Glutamatergic neuron (in vitro differentiated cells): ENCODE data around the gene POLRMT. TPM values are rescaled to one million over a fixed set of nuclear protein-coding genes. Genes with fewer than 3 reads are reported as not detected.

Experiments
- DNase-seq: peaks from one replicate; pipeline ENCODE4 v3.0.0; 2022
- H3K27ac Mint-ChIP-seq: one replicate; pipeline ENCODE4 v1.8.0; 2020; ENCODE audit warnings: mild to moderate bottlenecking, mixed read lengths, inconsistent platforms; ENCODE audit not compliant: unreplicated experiment
- H3K27me3 Mint-ChIP-seq: one replicate; pipeline ENCODE4 v1.8.0; 2020; ENCODE audit warnings: mild to moderate bottlenecking, moderate library complexity, mixed read lengths, inconsistent platforms; ENCODE audit not compliant: unreplicated experiment
- H3K36me3 Mint-ChIP-seq: one replicate; pipeline ENCODE4 v1.8.0; 2020; ENCODE audit warnings: mild to moderate bottlenecking, mixed read lengths, inconsistent platforms; ENCODE audit not compliant: unreplicated experiment
- H3K4me1 Mint-ChIP-seq: one replicate; pipeline ENCODE4 v1.8.0; 2020; ENCODE audit warnings: mild to moderate bottlenecking, low read depth, mixed read lengths, inconsistent platforms; ENCODE audit not compliant: unreplicated experiment
- H3K4me3 Mint-ChIP-seq: one replicate; pipeline ENCODE4 v1.8.0; 2020; ENCODE audit warnings: mild to moderate bottlenecking, mixed read lengths, inconsistent platforms; ENCODE audit not compliant: unreplicated experiment
- H3K9me3 Mint-ChIP-seq: one replicate; pipeline ENCODE4 v1.8.0; 2020; ENCODE audit warnings: mild to moderate bottlenecking, moderate library complexity, mixed read lengths, inconsistent platforms; ENCODE audit not compliant: unreplicated experiment
- total RNA-seq: library from RNA; stranded (reverse); fragmentation: NEBNext Ultra II Directional; extraction: Animal tissue kit (Norgen Biotek cat#: 25700); gene quantifications from one replicate; pipeline ENCODE4 v1.2.1, GENCODE V29; 2021; ENCODE audit not compliant: unreplicated experiment
- TF ChIP-seq, protein P1 (sequence below): fragments of 200-600 bp; sonication (generic); IDR thresholded peaks from one replicate; pipeline ENCODE4 v1.5.0; 2021; ENCODE audit not compliant: partially characterized antibody, unreplicated experiment

The POLRMT gene
- total RNA-seq, 1 donor from 2014 or later: 79.9 TPM

DNA sequence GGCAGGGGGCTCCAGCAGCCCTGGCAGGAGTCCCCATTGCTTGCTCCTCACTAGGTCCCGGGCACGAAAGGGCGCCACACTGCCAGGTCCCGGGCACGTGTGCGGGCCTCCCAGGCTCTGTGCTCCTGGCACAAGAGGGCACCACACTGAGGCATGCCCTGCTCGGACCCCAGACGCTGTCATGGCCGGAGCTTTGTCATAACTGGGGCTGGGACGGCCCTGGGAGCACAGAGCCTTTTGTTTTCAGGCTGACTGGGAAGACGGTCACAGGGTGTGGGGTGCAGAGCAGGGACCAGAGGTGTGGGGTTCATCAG, 53.5 kb downstream of the POLRMT start:
- TF ChIP-seq, protein P1, sequence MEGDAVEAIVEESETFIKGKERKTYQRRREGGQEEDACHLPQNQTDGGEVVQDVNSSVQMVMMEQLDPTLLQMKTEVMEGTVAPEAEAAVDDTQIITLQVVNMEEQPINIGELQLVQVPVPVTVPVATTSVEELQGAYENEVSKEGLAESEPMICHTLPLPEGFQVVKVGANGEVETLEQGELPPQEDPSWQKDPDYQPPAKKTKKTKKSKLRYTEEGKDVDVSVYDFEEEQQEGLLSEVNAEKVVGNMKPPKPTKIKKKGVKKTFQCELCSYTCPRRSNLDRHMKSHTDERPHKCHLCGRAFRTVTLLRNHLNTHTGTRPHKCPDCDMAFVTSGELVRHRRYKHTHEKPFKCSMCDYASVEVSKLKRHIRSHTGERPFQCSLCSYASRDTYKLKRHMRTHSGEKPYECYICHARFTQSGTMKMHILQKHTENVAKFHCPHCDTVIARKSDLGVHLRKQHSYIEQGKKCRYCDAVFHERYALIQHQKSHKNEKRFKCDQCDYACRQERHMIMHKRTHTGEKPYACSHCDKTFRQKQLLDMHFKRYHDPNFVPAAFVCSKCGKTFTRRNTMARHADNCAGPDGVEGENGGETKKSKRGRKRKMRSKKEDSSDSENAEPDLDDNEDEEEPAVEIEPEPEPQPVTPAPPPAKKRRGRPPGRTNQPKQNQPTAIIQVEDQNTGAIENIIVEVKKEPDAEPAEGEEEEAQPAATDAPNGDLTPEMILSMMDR: no peak
- peaks cover 7% of the 10 kb centered on the region for H3K9me3 Mint-ChIP-seq
- H3K36me3 Mint-ChIP-seq: no peaks in the 10 kb centered on the region
- H3K27me3 Mint-ChIP-seq: peaks cover 12% of the 10 kb centered on the region
- H3K4me3 Mint-ChIP-seq: no peak overlapping the region
- peaks cover 8% of the 10 kb centered on the region for H3K4me1 Mint-ChIP-seq
- H3K27ac Mint-ChIP-seq: no peak overlapping the region
- DNase-seq: no peak

DNA sequence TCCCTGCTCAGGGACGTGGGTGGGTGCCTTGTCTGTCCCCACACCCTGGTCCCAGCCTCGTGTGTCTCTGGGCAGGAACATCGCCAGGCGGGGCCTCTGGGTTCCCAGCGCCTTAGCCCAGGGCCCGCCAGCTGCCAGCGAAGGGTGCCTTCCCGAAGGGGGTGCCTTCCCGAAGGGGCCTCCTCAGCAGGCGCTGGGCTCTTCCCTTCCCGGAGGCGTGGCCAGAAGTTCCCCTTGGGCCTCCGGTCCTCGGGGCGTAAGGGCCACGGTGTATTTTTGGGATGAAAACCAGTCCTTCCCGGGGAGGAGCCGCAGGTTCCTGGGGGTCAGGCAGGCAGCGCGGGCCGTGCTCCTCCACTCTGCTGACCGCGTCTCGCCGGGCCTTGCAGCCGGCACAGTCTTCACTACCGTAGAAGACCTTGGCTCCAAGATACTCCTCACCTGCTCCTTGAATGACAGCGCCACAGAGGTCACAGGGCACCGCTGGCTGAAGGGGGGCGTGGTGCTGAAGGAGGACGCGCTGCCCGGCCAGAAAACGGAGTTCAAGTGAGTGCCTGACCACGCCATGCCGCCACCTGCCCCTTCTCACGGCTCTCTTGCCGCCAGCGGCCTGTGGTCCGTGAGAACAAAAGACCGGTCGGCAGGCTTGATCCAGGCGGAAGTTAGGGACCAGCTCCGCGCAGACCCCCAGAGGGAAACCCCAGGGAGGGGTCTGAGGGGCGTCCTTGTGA, 54.1 kb downstream of the POLRMT start:
- no peak for DNase-seq
- Mint-ChIP-seq H3K36me3 (no peaks in the 10 kb centered on the region), H3K27me3 (peaks cover 12% of the 10 kb centered on the region), H3K27ac (no peak overlapping the region), H3K9me3 (peaks cover 7% of the 10 kb centered on the region), H3K4me1 (peaks cover 13% of the 10 kb centered on the region), H3K4me3 (no peak overlapping the region)
- TF ChIP-seq, protein P1: no peak

DNA sequence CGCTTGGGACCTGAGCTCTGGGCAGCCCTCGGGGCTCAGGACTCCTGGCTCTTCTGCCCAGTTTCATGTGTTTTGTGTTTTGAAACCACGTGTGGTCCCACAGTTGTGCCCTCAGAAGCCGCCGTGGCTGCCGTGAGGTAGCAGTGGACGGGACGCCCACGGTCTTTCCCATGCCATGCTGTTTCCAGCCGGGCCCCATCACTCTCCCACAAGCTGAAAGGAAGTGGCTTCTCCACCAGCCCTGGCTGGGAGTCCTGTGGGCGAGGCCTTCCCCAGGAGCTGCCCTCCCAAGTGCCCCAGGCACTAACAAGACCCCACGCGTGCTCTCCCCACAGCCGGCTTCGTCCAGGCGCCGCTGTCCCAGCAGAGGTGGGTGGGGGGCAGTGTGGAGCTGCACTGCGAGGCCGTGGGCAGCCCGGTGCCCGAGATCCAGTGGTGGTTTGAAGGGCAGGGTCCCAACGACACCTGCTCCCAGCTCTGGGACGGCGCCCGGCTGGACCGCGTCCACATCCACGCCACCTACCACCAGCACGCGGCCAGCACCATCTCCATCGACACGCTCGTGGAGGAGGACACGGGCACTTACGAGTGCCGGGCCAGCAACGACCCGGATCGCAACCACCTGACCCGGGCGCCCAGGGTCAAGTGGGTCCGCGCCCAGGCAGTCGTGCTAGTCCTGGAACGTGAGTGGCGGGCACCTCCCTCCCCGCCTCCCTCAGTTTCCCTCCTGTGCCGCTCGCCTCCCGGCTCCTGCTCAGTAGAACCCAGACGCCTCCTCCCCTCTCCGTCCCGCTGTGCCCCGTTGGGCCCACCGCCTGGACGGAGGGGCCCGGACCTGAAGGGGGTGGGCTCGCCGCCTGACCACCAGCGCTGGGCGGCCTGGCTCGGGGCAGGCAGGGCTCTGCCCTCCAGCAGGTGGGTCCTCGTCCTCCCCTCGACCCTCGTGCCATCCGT, 55.6 kb downstream of the POLRMT start:
- no peak overlapping the region for H3K4me3 Mint-ChIP-seq
- TF ChIP-seq, protein P1: no peak
- H3K36me3 Mint-ChIP-seq: no peaks in the 10 kb centered on the region
- DNase-seq: no peak
- H3K27me3 Mint-ChIP-seq: peaks cover 6% of the 10 kb centered on the region
- peaks cover 13% of the 10 kb centered on the region for H3K4me1 Mint-ChIP-seq
- H3K27ac Mint-ChIP-seq: no peak overlapping the region
- peaks cover 4% of the 10 kb centered on the region for H3K9me3 Mint-ChIP-seq

DNA sequence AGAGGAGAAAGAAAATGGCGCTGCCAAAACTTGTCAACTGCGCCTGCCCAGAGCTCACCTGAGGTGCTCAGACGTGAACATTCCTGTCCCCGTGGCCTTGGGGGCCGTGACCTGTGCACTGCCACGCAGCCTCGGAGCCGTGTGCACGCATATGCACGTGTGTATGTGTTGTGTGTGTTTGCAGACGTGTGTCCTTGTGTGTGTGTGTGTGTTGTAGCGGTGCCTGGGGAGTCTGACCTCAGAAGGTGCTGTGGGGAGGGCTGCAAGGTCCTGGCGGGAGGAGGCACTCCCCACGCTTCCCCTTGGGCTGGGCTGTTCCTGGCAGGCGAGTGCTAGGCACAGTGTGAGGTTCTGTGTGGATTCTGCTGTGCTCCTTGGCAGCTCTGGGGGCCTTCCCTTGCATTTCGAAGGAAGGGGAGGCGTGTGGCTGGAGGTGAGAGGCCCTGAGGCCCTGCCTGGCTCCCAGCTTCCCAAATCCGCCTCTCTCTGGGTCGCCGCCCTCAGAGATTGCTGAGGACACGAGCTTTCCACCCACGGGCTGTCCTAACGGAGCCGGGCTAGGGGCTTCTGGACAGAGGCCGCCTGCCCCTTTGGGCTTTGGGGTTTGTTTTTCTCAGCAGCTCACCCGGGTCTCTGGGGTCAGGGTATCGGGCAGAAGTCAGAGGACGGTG, 56.4 kb downstream of the POLRMT start:
- Mint-ChIP-seq H3K27me3 (peaks cover 7% of the 10 kb centered on the region), H3K27ac (no peak overlapping the region), H3K4me1 (peaks cover 13% of the 10 kb centered on the region), H3K9me3 (peaks cover 6% of the 10 kb centered on the region), H3K36me3 (no peaks in the 10 kb centered on the region), H3K4me3 (no peak overlapping the region)
- no peak for DNase-seq
- TF ChIP-seq, protein P1: no peak
